B cell (primary cell): ENCODE results near the gene LUZP4.

Experiments
- EZH2 ChIP-seq: IDR thresholded peaks from 2 replicates; pipeline ENCODE4 v1.6.1; 2012; ENCODE audit warnings: borderline replicate concordance, low read depth, mild to moderate bottlenecking, moderate library complexity, low read length; ENCODE audit not compliant: insufficient read depth, poor library complexity, severe bottlenecking
- TF ChIP-seq, protein P1 (sequence below): fragments of 200-600 bp; IDR thresholded peaks from one replicate; pipeline ENCODE4 v1.8.0; 2022; ENCODE audit warnings: antibody characterized with exemption, mild to moderate bottlenecking

DNA sequence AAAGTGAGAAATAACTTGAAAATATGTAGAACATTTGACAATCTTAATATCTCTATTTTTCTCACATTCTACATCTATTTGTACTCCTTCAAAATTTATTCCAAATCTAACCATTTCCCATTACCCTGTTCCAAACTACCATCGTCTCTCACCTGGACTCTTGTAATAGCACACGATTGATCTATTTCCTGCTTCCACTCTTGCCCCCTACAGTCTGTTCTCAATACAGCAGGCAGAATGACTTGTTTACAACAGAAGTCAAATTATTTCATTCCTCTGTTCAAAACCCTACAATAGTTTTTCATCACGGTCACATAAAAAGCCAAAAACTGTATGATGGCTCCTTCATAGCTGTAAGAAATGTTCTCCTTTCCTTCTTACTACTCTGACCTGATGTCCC lies 21.1 kb upstream of the LUZP4 start:
- TF ChIP-seq, protein P1, sequence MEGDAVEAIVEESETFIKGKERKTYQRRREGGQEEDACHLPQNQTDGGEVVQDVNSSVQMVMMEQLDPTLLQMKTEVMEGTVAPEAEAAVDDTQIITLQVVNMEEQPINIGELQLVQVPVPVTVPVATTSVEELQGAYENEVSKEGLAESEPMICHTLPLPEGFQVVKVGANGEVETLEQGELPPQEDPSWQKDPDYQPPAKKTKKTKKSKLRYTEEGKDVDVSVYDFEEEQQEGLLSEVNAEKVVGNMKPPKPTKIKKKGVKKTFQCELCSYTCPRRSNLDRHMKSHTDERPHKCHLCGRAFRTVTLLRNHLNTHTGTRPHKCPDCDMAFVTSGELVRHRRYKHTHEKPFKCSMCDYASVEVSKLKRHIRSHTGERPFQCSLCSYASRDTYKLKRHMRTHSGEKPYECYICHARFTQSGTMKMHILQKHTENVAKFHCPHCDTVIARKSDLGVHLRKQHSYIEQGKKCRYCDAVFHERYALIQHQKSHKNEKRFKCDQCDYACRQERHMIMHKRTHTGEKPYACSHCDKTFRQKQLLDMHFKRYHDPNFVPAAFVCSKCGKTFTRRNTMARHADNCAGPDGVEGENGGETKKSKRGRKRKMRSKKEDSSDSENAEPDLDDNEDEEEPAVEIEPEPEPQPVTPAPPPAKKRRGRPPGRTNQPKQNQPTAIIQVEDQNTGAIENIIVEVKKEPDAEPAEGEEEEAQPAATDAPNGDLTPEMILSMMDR = no peak
- TF ChIP-seq EZH2 = no peak
